Peyer's patch (tissue), 4 donors: Measurements from ENCODE around the gene SYNDIG1. TPM values are rescaled to one million over a fixed set of nuclear protein-coding genes. Genes with fewer than 3 reads are reported as not detected.

Experiments used
- DNase-seq, 3 donors: peaks; one replicate each; pipeline ENCODE4 v3.0.0-alpha.2; 2017 to 2019
- H3K27ac ChIP-seq, 4 donors: fragments of 200-600 bp; sonication (generic); one replicate each; pipeline ENCODE4 v1.5.1; 2016 to 2019
- H3K27me3 ChIP-seq, 2 donors: fragments of 200-600 bp; sonication (generic); one replicate each; pipeline ENCODE4 v1.5.1; 2019
- H3K36me3 ChIP-seq, 3 donors: fragments of 200-600 bp; sonication (generic); one replicate each; pipeline ENCODE4 v1.5.1; 2016 to 2019
- H3K4me1 ChIP-seq, 4 donors: fragments of 200-600 bp; sonication (generic); one replicate each; pipeline ENCODE4 v1.5.1; 2016 to 2019
- H3K4me3 ChIP-seq, 4 donors: fragments of 200-600 bp; sonication (generic); 1 replicate in 3 of 4; 2 replicates in 1 of 4; pipeline ENCODE4 v1.5.1; 2016 to 2019; ENCODE audit warnings: mild to moderate bottlenecking in 1 of 4
- H3K9me3 ChIP-seq, 4 donors: fragments of 200-600 bp; sonication (generic); one replicate each; pipeline ENCODE4 v1.5.1; 2016 to 2019; ENCODE audit warnings: mild to moderate bottlenecking in 1 of 4
- POLR2A ChIP-seq, 2 donors: fragments of 450-650 bp; IDR thresholded peaks; one replicate each; pipeline ENCODE4 v1.5.1; 2017; ENCODE audit warnings: antibody characterized with exemption in 2 of 2, mild to moderate bottlenecking in 2 of 2, moderate library complexity in 2 of 2
- total RNA-seq, 4 donors: library from RNA; depleted of rRNA; stranded (reverse); fragments of >200 nt; gene quantifications; one replicate each; pipeline ENCODE4 v1.1.0, GENCODE V29; 2016
- TF ChIP-seq, protein P1 (sequence below), 6 experiments: fragments of 450-650 bp in 4 of 6; fragments of 200-600 bp in 2 of 6; sonication (generic) in 1 of 6; IDR thresholded peaks; one replicate each; pipeline ENCODE4 v1.5.1; 2017 to 2019; ENCODE audit warnings: antibody characterized with exemption in 6 of 6, mild to moderate bottlenecking in 3 of 6, moderate library complexity in 1 of 6

Gene SYNDIG1
- total RNA-seq, 4 donors from 2014 or later: 0.76 to 1.7 TPM; not detected in 2

- TF ChIP-seq, protein P1, sequence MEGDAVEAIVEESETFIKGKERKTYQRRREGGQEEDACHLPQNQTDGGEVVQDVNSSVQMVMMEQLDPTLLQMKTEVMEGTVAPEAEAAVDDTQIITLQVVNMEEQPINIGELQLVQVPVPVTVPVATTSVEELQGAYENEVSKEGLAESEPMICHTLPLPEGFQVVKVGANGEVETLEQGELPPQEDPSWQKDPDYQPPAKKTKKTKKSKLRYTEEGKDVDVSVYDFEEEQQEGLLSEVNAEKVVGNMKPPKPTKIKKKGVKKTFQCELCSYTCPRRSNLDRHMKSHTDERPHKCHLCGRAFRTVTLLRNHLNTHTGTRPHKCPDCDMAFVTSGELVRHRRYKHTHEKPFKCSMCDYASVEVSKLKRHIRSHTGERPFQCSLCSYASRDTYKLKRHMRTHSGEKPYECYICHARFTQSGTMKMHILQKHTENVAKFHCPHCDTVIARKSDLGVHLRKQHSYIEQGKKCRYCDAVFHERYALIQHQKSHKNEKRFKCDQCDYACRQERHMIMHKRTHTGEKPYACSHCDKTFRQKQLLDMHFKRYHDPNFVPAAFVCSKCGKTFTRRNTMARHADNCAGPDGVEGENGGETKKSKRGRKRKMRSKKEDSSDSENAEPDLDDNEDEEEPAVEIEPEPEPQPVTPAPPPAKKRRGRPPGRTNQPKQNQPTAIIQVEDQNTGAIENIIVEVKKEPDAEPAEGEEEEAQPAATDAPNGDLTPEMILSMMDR (IDR thresholded peaks at IDR 0.05): no peak
- TF ChIP-seq POLR2A (IDR thresholded peaks at IDR 0.05): no peak
- Histone ChIP-seq H3K4me3 (no peak overlapping the region), H3K9me3 (no peaks in the 10 kb centered on the region), H3K4me1 (no peaks in the 10 kb centered on the region), H3K27ac (no peak overlapping the region), H3K27me3 (no peaks in the 10 kb centered on the region), H3K36me3 (no peaks in the 10 kb centered on the region)
- DNase-seq: no peak
Measured at GRCh38 chr20:24452498-24453127, 16.8 kb upstream of the SYNDIG1 start.

DNA sequence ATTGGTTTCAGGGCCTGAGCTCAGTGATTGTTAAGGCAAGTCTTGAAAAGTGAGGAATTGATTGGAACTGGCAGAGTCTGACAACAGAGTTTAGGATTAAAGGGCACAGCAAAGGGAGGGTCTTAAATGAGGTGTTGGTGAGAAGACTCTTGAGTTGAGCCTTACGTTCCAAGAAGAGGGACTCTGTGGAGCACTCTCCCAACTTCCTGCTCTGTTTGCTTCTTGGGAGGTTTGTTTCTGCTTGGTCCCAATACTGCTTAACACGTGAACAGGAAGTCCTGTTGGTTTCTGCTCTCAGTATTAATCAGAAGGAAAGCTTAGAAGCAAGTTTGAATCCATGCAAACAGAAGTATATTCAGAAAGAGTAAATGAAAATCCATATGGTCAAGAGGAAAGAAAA, 15.6 kb upstream of the SYNDIG1 start:
- no peaks in the 10 kb centered on the region for H3K9me3 ChIP-seq
- H3K27me3 ChIP-seq: no peaks in the 10 kb centered on the region
- H3K4me3 ChIP-seq: no peak overlapping the region
- no peaks in the 10 kb centered on the region for H3K4me1 ChIP-seq
- no peak for DNase-seq
- H3K27ac ChIP-seq: no peak overlapping the region
- TF ChIP-seq, protein P1 (IDR thresholded peaks at IDR 0.05): no peak
- no peak for TF ChIP-seq POLR2A (IDR thresholded peaks at IDR 0.05)
- no peaks in the 10 kb centered on the region for H3K36me3 ChIP-seq

- no peaks in the 10 kb centered on the region for H3K36me3 ChIP-seq
- H3K27ac ChIP-seq: no peak overlapping the region
- H3K4me1 ChIP-seq: no peaks in the 10 kb centered on the region
- no peak overlapping the region for H3K4me3 ChIP-seq
- TF ChIP-seq POLR2A (IDR thresholded peaks at IDR 0.05): no peak
- TF ChIP-seq, protein P1 (IDR thresholded peaks at IDR 0.05): no peak
- no peak for DNase-seq
- no peaks in the 10 kb centered on the region for H3K27me3 ChIP-seq
- no peaks in the 10 kb centered on the region for H3K9me3 ChIP-seq
Measured at GRCh38 chr20:24455081-24455480, 14.3 kb upstream of the SYNDIG1 start.

DNA sequence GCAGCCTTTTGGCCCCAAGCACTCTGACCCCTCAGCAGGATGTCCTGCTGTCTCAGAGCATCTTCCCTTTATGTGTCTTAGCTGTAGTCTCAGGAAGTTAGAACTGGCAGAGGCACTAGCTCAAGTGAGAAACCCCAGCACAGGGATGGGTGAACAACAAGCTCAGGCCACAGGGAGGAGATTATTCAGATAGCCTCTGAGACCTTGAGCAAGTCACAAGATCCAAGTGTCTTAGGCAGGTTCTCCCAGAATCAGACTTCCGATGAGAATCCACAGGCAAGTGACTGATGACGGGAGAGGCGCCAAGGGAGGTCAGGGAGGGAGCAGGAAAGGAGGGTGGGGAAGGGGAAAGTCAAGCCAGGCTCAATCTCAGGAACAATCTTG, 13.0 kb upstream of the SYNDIG1 start:
- no peak overlapping the region for H3K4me3 ChIP-seq
- no peaks in the 10 kb centered on the region for H3K27me3 ChIP-seq
- H3K9me3 ChIP-seq: no peaks in the 10 kb centered on the region
- no peaks in the 10 kb centered on the region for H3K4me1 ChIP-seq
- H3K27ac ChIP-seq: no peak overlapping the region
- DNase-seq: no peak
- no peak for TF ChIP-seq POLR2A (IDR thresholded peaks at IDR 0.05)
- TF ChIP-seq, protein P1 (IDR thresholded peaks at IDR 0.05): no peak
- no peaks in the 10 kb centered on the region for H3K36me3 ChIP-seq

DNA sequence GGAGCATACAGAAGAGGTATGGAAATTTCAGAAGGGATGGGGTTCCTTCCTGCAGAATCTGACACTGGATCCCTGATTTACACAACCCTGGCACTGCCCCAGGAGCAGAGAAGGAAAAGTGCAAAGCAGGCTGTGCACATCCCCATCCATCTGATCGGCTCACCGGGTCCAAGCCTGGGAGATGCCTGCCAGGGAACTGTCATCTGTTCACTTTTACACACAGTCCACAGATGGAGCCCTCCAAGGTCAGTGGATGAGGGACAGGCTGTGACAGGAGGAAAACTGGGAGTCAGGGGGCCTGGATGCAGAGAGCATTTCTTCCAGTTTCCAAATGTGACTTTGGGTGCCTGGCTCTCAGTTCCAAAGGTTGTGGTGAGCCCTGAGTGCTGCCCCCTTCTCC, 11.0 kb upstream of the SYNDIG1 start:
- H3K36me3 ChIP-seq: no peaks in the 10 kb centered on the region
- H3K4me3 ChIP-seq: no peak overlapping the region
- no peak overlapping the region for H3K27ac ChIP-seq
- H3K9me3 ChIP-seq: no peaks in the 10 kb centered on the region
- H3K27me3 ChIP-seq: no peaks in the 10 kb centered on the region
- TF ChIP-seq, protein P1 (IDR thresholded peaks at IDR 0.05): no peak
- TF ChIP-seq POLR2A (IDR thresholded peaks at IDR 0.05): no peak
- DNase-seq: no peak
- H3K4me1 ChIP-seq: no peaks in the 10 kb centered on the region

DNA sequence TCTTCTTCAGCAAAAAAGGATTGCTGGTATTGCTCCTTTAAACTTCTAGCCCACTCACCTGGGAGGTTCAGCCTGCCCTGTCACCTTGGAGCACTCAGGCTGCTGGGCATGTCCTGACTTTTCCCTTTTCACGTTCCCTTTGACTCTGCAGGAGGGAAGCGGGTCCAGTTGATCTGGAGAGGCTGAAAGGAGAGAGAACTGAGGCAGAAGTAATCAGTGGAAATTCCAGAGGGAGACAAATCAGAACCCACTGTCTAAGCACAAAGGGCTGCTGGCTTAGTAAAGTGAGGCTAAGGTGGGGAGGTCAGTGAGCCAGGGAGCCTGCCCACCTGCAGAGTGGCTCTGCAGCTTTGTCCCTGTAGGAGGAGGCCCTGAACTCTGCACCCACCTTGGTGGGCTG, 9.7 kb upstream of the SYNDIG1 start:
- H3K9me3 ChIP-seq: no peaks in the 10 kb centered on the region
- no peaks in the 10 kb centered on the region for H3K36me3 ChIP-seq

More for the DNA sequence above, 9.7 kb upstream of the SYNDIG1 start:
- no peak for TF ChIP-seq POLR2A (IDR thresholded peaks at IDR 0.05)
- TF ChIP-seq, protein P1 (IDR thresholded peaks at IDR 0.05): no peak
- Histone ChIP-seq H3K27ac (no peak overlapping the region), H3K4me1 (no peaks in the 10 kb centered on the region), H3K4me3 (no peak overlapping the region), H3K27me3 (no peaks in the 10 kb centered on the region)
- DNase-seq: no peak
